GM18526 (cell line): ENCODE measurements around the gene MAP4K4.

ENCODE experiments used
- POLR2A ChIP-seq: IDR thresholded peaks from 3 replicates; pipeline ENCODE4 v1.6.1; 2011; ENCODE audit not compliant: insufficient read length; ENCODE audit errors: extremely low read depth

Gene MAP4K4

DNA sequence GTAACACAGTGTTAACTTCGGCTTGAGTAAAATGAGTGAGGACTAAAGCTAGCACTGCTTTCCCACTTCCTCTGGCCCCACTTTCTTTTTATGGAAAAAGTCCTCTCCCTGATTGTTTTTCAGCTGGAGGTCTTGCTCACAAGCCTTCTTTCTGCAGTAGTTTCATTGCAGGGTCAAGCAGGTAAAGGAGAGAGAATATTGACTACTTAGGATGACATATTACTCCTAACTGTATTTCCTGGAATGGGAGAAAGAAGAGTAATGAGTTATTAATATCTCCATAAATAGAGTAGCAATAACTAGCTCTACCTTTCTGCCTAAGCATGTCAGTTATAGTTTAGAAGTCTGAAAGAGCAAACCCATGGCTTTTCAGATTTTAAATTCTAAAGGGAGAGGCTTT is 45.0 kb downstream of the MAP4K4 start:
- no peak for TF ChIP-seq POLR2A

DNA sequence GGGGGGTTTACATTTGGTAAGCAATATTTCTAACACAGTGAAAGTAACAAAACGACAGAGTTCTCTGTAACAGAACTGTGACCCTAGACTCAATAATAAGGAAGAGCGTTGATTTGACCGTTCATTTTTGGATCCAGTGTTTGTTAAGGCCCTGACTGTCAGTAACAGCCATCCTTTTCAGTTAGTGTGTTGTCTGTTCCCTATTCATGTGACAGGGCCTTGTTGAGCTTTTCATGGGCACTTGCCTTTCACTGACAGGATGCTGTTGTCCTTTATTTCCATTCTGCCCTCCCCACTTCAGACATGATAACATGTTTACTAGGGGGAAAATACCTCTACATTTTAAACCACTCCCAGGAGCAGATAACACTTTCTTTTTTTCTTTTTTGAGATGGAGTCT is 45.8 kb downstream of the MAP4K4 start:
- TF ChIP-seq POLR2A = no peak

DNA sequence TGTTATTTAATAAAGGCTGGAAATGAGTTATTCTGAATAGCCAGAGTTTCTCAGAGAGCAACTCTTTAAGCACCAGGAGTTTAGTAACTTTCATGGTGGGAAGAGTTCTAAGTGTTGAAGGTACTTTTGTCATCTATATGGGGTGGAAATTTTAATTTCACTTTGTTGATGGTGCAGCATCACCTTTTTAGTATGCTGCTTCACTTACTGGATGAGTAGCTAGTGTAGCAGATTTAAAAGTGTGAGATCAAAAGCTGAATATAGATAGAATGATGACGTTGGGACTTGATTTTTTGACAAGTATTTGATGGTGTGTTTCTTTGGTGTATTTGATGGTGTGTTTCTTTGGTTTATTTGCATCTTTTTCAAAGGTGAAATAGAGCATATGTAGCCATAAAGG is 47.3 kb downstream of the MAP4K4 start:
- TF ChIP-seq POLR2A = no peak

DNA sequence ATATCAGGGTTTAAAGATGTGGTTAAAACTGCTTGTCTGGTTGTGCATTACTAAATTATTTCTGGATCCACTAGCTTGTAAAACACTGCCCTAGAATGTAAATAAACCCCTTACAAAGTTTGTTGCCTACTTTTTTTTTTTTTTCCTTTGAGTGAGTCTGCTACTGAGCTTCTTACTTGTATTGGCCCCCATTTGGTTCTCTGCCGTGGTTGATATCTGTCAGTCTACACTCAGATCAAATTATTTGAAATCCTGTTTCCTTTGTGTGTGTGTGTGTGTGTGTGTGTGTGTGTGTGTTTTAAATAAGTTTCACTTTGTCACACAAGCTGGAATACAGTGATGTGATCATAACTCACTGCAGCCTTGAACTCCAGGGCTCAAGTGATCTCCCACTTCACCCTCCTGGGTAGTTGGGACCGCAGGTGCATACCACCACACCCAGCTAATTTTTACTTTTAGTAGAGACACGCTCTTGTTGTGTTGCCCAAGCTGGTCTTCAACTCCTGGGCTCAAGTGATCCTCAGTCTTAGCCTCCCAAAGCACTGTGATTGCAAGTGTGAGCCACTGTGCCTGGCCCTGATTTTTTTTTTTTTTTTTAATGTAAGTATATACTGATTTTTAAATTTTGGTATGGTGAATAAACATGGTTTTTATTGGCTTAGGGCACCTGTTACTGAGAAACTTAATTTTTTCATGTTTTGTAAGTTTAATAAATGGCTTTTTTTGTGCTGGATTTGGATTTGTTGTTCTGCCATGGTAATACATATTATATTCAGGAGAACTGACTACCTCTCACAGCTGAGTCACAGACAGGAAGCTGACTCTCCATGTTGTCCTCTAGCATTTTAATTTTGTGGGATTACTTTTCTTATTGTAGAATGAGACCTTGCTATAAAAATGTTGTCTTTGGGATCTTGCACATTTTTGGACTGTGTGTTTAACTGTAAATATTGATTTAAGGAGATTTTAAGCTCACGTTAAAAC is 48.5 kb downstream of the MAP4K4 start:
- no peak for TF ChIP-seq POLR2A

DNA sequence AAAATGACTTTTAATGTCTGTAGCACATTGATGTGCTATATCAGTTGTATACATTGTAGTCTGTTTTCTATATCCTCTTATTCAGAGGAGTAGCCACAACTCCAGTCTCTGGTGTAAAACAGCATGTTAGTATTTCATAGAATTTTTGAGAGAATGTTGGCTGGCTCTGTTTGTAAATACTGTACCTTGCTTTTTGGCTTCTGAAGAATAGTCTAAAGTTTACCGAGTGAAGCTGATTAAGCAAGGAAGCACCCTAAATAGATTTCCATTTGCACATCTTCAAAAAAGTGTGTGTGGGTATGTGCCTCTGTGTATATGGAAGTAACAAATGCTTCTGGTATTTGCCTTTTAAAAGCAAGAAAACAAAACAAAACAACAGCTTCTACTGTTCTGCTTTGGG is 50.5 kb downstream of the MAP4K4 start:
- no peak for TF ChIP-seq POLR2A

DNA sequence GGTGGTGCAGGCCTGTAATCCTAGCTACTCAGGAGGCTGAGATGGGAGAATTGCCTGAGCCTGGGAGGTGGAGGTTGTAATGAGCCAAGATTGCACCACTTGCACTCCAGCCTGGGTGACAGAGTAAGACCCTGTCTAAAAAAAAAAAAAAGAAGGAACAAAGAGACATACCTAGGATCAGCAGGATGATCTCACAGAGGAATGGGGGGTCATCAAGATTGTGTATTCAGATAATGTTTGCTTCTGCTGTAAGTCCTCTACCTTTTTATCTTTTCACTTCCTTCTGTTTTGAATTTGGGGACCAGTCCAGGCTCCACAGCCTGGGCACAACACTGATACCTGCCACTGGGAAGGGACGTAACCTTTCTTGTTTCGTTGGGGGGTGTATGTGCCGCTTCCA is 53.2 kb downstream of the MAP4K4 start:
- TF ChIP-seq POLR2A = no peak

DNA sequence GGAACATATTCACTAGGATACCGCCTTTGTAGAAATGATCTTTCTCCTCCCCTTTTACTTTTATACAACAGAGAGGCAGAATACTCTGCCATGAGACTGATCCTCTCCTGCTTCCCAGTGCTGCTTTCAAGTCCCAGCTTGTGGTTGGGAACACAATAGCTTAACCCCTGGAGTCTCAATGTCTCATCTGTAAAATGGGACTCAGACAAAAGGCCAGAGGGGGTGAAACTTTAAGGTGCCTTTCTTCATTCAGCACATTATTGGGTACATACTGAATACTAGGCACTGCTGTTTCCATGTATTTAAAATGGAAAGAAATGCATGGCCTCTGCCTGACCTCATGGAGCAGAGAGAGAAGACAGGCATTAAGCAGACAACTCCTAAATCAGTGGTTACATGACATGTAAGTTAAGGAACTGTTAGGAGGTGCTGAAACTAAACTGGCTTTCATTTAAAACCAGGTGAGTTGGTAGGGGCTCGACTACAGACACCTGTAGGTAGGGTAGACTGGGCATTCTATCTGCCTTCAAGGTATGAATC is 53.8 kb downstream of the MAP4K4 start:
- TF ChIP-seq POLR2A = no peak

DNA sequence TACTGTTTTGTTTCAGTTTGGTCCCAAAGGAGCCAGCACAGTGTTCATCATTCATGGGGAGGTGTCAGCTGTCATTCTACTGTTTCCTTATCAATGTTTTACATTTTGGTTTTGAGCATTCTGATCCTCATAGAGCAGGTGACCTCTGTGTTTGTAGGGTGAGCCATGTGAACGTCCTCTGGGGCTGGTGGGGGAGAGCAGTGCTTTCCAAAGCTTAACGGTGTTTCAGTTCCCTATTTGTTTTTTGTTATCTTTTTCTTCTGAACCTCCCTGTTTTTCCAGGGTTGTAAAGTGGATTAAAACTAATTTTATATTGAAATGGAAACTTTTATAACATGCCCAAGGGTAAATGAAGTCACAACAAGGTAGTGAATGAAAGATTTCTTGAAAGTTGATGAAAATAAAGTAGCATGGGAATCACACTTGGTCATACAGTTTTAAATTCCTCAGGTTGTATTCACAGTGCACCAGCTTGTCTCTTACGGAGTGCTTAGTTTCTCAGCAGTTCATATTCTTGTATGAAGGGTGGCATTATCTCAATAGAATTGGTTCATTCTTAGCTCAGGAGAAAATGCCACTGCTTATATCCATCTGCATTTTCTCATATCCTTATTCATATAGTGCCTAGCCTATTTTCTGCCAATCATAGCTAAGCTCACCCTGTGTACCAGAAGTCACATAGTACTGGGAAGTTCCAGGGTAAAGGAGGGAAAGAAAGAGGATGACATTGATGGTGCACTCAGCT is 54.5 kb downstream of the MAP4K4 start:
- TF ChIP-seq POLR2A = no peak

DNA sequence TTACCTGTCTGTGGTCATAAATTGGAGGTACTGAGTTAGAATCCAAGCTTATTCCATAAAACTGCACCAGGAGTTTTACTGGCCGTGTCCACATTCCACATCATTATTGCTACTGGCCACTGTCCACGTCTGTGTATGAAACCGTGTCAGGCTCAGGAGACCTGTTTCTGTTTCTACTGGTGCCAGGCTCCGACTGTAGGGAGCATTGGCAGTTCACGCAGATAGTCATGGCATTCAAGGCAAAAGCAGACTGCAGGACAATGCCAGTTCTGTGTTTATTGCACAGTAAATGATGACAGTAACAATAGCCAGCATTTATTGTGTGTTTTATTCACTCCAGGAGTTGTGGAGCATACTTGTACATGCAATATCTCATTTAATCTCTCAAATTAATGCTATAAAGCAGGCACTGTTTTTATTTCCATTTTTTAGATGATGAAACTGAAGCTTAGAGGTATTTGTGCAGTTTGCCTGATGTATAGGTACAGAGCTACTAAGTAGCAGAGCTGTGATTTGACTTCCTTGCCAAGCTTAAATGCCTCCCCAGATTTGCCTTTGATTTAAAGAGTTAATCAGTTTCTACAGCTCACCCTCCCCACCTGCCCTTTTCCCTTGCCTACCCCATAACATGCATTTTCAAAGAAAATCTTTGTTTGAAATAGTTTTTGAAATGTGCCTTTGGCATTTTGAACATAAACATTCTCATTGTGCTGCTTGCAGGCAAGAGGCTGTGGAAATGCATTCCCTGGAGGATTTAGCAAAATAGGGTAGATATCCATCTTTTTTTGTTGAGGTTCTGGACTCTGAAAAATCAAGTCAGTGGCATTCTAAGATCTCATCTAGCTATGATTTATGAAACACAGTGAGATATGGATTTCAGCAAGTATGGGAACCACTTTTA is 55.5 kb downstream of the MAP4K4 start:
- no peak for TF ChIP-seq POLR2A

DNA sequence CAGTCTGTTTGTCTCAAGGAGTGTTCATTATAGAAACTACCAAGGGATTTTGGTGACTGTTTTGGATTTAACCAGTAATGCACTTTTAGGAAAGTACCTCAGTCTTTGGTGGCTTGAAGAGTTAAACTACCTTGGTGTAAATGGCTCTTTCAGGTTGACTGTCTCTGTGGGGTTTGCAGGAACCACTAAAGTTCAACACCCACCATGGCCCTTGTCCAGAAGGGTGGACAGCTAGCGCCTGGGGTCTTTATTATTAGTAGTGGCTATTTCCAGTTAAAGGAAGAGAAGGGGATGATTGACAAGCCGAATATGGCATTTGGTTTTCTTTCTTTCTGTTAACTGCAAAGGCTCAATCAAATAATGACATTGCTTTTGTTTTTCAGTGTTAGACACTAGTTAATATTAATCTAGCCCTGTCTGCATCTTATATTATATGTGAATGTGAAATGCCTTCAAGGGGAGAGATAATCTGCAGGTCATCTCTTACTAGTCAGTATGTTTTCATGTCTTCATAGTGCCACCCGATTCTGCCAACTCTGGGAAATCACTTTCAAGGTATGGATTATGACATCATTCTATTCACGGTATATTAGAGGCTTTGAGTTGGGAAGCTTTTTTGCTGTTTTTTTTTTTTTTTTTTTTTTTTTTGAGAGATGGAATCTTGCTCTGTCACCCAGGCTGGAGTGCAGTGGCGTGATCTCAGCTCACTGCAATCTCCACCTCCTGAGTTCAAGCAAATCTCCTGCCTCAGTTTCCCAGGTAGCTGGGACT is 56.4 kb downstream of the MAP4K4 start:
- no peak for TF ChIP-seq POLR2A

DNA sequence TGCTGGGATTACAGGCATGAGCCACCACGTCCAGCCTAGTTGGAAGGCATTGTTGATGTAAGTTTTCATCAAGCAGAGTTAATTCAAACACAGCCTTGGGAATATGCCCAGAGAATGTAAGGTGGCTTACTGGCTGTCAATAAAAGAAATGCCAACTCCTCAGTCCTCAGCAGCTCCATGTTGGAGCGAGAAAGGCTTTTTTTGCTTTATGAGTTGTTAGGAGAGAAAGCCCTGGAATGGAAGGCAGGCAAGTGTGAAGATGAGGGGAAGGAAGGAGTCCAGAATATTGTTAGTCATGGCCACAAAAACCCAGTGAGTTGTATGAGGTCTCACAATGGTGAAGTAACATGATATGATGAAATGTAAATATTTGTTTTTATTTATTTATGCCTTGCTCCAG is 57.1 kb downstream of the MAP4K4 start:
- TF ChIP-seq POLR2A = no peak

DNA sequence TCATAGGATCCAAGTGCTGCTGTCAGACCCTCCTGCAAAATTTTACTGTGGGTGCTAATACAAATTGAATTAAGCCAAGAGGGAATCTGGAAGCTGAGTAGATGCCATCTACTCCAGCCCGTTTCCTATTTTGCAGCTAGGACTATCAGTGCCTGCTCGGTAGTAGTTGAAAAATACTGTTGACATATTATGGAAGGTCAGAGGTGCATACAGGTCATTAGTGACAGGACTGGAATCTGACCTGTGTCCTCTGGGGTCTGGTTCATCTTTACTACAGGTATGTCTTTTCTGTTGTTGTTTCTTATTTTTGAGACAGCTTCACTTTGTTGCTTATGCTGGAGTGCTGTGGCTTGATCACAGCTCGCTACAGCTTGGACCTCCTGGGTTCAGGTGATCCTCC is 58.8 kb downstream of the MAP4K4 start:
- no peak for TF ChIP-seq POLR2A

DNA sequence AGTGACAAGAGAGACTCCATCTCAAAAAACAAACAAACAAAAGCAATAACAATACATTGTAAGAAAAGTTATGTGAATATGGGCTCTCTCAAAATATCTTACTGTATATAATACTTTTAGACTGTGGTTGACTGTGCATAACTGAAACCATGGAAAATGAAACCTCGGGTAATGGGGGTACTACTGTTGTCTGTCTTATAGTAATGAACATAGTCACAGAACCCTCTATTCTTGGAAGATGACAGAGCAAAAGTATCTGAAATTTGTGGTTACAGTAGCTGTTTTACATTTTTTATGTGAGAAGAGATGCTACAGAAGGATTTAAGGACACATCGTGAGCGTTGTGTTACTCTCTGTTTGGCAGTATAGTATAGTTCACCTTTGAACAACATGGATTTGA is 60.5 kb downstream of the MAP4K4 start:
- no peak for TF ChIP-seq POLR2A

DNA sequence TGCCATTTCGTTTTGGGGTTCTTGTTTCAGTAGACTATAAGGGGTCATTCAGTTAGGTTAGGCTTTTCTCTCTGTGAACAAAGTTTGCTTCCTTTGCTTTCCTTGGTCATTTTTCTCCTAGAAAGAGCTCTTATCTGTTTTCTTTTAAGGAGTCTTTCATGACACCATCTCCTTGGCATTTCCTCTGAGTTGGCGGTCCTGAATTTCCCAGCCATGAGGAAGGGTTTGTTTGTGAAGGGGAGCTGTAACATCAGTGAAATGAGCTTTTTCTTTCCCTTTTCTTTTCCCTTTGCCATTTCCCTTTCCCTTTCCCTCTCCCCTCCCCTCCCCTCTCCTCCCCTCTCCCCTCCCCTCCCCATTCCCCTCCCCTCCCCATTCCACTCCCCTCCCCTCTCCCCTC is 61.7 kb downstream of the MAP4K4 start:
- TF ChIP-seq POLR2A = no peak
